ENCODE measurements around the gene FBN1.

DNA sequence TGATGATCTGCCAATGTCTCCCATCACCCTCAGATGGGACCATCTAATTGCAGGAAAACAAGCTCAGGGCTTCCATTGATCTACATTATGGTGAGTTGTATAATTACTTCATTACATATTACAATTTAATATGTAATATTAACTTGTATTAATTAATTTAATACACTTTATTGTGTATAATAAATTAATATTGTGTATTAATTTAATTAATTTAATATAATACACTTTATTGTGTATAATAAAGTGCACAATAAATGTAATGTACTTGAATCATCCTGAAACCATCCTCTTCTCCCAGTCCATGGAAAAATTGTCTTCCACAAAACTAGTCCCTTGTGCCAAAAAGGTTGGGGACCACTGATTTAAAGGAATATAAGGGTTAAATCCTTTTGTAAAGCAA, 123.4 kb downstream of the FBN1 start:
- no peak for TF ChIP-seq POLR2A (IDR thresholded peaks at IDR 0.05; ENCODE audit: low read length)
- TF ChIP-seq GATA1 (IDR thresholded peaks at IDR 0.05; ENCODE audit: low read depth, low read length): no peak
